Activated CD4-positive, alpha-beta T cell treated with anti-CD3 and anti-CD28 coated beads, Interleukin-2, amount 10 ng/mL, durations not matched to agents 7 days and 5 days (primary cell): Measurements from ENCODE around the gene RABL2B. TPM values are rescaled to one million over a fixed set of nuclear protein-coding genes. Genes with fewer than 3 reads are reported as not detected.
"Not testable (repeated sequence)": the region's sequence is repeated elsewhere in the genome, so short reads cannot be mapped to it uniquely, and the experiment has no call there.

Experiments
- CTCF ChIA-PET: fragments of 350-600 bp; sonication (Branson Sonifier 250); formaldehyde crosslinking; loops from one replicate; lab custom pipeline; 2021; ENCODE audit warnings: antibody characterized with exemption; lab: Charles Lee
- POLR2A ChIA-PET: fragments of 350-600 bp; sonication (Branson Sonifier 250); formaldehyde crosslinking; loops from one replicate; lab custom pipeline; 2021; ENCODE audit warnings: antibody characterized with exemption; lab: Charles Lee
- DNase-seq: peaks from one replicate; pipeline ENCODE4 v3.0.0-alpha.2; 2020
- H3K27ac Mint-ChIP-seq: one replicate; pipeline ENCODE4 v1.8.0; 2021; ENCODE audit warnings: mild to moderate bottlenecking, moderate library complexity, mixed read lengths
- H3K27me3 Mint-ChIP-seq: one replicate; pipeline ENCODE4 v1.8.0; 2021; ENCODE audit warnings: mixed read lengths
- H3K36me3 Mint-ChIP-seq: one replicate; pipeline ENCODE4 v1.8.0; 2021; ENCODE audit warnings: low read depth, mixed read lengths
- H3K4me1 Mint-ChIP-seq: one replicate; pipeline ENCODE4 v1.8.0; 2021; ENCODE audit warnings: mixed read lengths
- H3K4me3 Mint-ChIP-seq: one replicate; pipeline ENCODE4 v1.8.0; 2021; ENCODE audit warnings: mild to moderate bottlenecking, moderate library complexity, mixed read lengths
- H3K9me3 Mint-ChIP-seq: one replicate; pipeline ENCODE4 v1.8.0; 2021; ENCODE audit warnings: mixed read lengths
- total RNA-seq, 2 experiments: library from RNA; stranded (reverse); gene quantifications; one replicate each; pipeline ENCODE4 v1.2.3, GENCODE V29; 2021

RABL2B gene
- 10 to 100 TPM; 28.2 to 29.0 TPM for total RNA-seq

DNA sequence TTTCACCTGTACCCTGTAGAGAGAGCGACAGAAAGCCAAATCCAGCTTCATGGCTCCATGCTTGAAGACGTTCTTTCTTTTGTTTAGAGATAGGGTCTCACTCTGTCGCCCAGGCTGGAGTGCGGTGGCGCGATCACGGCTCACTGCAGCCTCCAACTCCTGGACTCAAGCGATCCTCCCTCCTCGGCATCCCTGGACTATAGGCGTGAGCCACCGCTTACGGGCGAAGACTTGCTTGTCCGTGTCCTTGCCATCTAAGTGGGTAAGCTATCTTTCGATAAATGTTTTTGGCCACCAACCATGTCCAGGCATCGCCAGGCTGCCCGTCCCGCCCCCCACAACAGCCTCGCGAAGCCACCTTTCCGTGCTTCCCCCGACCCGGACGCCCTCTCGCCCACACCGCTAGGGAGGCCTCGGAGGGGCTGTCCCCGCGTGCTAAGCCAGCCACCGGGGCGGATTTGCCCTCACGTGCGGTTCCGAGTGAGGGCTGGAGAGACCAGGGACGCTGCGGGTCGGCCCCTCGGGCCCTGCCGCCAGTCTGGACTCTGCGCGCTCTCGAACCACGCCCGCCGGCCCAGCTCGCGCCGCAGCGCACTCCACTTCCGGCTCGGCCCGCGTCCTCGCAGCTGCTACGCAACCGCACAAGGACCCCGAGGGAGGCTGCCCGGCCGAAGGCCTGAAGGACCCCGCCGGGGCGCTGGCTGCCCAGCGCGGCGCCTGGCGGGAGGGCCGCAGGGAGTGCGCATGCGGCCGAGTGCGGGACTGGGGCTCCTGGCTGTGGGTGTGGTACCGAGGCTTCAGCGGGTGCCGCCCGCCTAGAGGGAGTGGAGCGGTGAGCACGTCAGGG lies at the start of gene RABL2B:
Gene RABL2B (minus strand): TSS at position 604 of the 847 bp plus-strand sequence. CDS start 1,342 bp downstream, outside the sequence.
- H3K27me3 Mint-ChIP-seq, CTCF ChIA-PET, H3K9me3 Mint-ChIP-seq, H3K36me3 Mint-ChIP-seq, POLR2A ChIA-PET: not testable (repeated sequence)
- Mint-ChIP-seq H3K4me3 (peak within 1 kb of the TSS; percentile 82), H3K27ac (peak within 1 kb of the TSS; percentile 88), H3K4me1 (peaks cover 16% of the 10 kb centered on the region)
- DNase-seq: peak; percentile 88

DNA sequence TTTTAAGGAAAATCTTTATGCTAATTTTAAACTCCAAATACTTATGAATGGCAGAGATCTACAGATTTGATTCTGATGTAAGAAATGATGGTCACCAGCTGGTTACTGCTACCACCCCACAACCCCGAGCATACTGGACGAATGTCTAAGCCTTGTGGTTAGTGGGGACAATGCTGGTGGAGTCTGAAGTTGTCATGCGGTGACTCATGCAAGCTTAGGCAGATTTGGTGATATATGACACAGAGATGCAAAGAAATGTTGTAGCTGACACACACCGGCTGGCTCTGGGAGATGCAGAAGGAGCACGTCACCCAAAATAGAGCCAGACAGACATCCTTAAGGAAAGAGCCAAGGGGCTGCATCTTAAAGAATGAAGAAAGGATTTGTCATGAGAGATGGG lies 3.5 kb upstream of the RABL2B start:
- H3K4me1 Mint-ChIP-seq: peaks cover 12% of the 10 kb centered on the region
- DNase-seq, H3K4me3 Mint-ChIP-seq, CTCF ChIA-PET, H3K27me3 Mint-ChIP-seq, POLR2A ChIA-PET, H3K36me3 Mint-ChIP-seq, H3K27ac Mint-ChIP-seq, H3K9me3 Mint-ChIP-seq: not testable (repeated sequence)

DNA sequence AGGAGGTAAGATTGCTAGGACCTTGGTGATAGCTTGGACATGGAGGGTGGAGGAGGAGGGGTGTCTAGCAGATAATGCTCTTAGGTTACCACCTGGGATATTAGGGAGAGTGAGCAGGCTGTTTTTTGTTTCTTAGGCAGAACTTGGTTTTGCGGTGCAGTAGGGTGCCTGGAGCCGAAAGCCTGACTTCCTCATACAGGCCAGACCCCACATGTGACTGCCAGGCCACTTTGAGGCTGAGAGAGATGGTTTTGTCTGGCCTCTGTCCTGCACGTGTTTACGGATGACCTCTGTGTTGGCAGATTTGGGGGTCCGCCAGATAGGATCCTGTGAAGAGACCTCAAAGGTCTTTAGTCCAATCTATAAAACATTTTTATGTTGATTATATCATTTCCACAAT lies 1.9 kb upstream of the RABL2B start:
- H3K36me3 Mint-ChIP-seq, H3K9me3 Mint-ChIP-seq, CTCF ChIA-PET, DNase-seq, H3K27ac Mint-ChIP-seq, POLR2A ChIA-PET, H3K27me3 Mint-ChIP-seq, H3K4me3 Mint-ChIP-seq: not testable (repeated sequence)
- peaks cover 16% of the 10 kb centered on the region for H3K4me1 Mint-ChIP-seq

DNA sequence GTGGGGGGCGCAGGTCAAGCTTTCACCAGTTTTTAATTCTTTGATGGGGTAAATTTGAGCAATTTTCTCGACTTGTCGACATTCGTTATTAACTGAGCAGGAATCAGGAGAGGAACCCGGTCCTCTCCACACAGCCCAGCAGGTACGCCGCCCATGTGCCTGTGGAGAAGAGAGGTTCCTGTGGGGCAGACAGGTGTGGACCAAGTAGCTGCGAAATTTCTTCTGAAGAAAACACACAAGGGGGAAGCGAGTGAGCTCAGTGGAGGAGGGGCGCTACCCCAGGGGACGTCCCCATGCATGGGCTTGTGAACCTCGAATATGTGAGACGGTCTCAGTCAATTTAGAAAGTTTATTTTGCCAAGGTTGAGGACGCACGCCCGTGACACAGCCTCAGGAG lies 442 bp upstream of the RABL2B start:
- H3K9me3 Mint-ChIP-seq, H3K36me3 Mint-ChIP-seq, CTCF ChIA-PET, H3K27me3 Mint-ChIP-seq, POLR2A ChIA-PET: not testable (repeated sequence)
- Mint-ChIP-seq H3K4me3 (peak overlapping the region; percentile 82), H3K4me1 (peaks cover 16% of the 10 kb centered on the region), H3K27ac (peak overlapping the region; percentile 88)
- DNase-seq: peak; percentile 10

DNA sequence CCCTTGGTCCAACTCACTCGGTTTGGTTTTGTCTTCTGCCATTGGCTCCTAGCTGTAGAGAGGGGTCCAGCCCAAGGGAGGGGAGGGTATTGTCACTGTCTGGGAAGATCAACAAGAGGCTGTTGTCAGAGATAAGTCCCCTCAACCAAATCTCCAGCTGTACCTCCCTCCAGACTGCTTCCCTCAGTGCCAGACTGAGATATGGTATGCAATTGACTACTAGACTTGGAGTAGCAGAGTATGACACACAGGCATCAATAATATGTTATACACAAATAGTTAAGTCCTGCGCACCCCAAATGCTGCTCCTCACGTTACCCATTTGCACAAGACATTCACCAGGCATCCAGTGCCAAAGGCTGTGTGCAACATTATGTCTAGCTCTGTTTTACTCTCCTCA lies 1.2 kb downstream of the RABL2B start:
- H3K36me3 Mint-ChIP-seq: not testable (repeated sequence)

DNA sequence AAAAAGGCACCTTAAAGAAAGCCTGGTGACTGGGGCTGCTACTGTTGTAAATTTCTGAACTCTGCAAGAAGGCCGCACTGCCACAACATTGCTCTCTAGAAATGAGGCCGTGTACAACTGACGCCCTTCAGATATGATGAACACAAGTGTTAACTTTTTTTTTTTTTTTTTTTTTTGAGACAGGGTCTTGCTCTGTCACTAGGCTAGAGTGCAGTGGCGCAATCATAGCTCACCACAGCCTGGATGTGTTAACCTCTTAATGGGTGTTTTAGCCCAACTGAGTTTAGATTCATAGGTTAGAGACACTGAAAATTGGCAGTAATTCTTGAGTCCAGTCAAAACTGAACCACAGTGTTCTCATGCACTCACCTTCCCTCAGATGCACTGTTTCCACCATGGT lies 3.2 kb downstream of the RABL2B start:
- POLR2A ChIA-PET, H3K36me3 Mint-ChIP-seq, DNase-seq, H3K27me3 Mint-ChIP-seq, H3K4me3 Mint-ChIP-seq, H3K9me3 Mint-ChIP-seq, H3K27ac Mint-ChIP-seq, CTCF ChIA-PET: not testable (repeated sequence)
- peaks cover 16% of the 10 kb centered on the region for H3K4me1 Mint-ChIP-seq

More for the DNA sequence above, 1.2 kb downstream of the RABL2B start:
- H3K9me3 Mint-ChIP-seq, H3K27ac Mint-ChIP-seq, POLR2A ChIA-PET, CTCF ChIA-PET, H3K27me3 Mint-ChIP-seq, DNase-seq: not testable (repeated sequence)
- Mint-ChIP-seq H3K4me1 (peaks cover 16% of the 10 kb centered on the region), H3K4me3 (peak overlapping the region; percentile 37)

DNA sequence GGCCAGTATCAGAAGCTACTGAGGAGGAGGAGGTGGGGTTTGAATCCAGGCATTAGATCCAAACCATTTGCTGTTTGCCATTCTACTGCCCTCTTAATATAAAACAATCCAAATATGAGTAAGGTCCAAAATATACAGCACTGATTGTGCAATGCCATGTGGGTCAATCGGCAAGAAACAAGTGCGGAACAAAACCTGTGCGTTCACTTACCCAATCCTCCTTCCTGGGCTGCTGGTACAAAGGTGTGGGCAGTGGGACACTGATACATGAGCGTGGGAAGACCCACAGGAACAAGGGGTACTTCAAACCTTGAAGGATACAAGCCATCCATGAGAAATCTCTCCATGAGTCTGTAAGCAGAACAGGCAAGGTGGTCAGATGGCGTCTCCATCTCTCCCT lies 5.8 kb downstream of the RABL2B start:
- H3K4me3 Mint-ChIP-seq, H3K9me3 Mint-ChIP-seq, CTCF ChIA-PET, H3K4me1 Mint-ChIP-seq, DNase-seq, H3K27me3 Mint-ChIP-seq, H3K27ac Mint-ChIP-seq, POLR2A ChIA-PET, H3K36me3 Mint-ChIP-seq: not testable (repeated sequence)

DNA sequence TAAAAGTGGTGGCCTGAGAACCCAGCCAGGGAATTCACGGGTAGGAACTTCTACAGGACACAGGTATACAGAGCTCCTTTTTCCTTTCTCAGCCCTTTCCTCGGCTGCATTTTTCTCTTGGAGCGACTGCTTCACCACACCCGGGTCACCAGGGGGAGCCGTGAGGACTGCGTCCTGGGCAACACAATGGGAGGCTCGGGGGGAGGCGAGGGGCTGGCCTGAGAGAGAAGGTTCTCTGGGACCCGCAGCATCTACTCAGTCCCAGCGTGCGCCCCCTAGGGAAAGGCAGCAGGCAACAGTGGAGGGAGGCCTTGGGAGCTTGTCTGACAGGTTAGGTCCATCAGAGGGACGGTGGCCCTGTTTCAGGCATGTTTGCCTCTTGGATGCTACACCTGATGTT lies 8.3 kb downstream of the RABL2B start:
- H3K27me3 Mint-ChIP-seq, H3K27ac Mint-ChIP-seq, POLR2A ChIA-PET, CTCF ChIA-PET, H3K4me3 Mint-ChIP-seq, H3K9me3 Mint-ChIP-seq, H3K36me3 Mint-ChIP-seq, H3K4me1 Mint-ChIP-seq: not testable (repeated sequence)
- DNase-seq: peak; percentile 16

DNA sequence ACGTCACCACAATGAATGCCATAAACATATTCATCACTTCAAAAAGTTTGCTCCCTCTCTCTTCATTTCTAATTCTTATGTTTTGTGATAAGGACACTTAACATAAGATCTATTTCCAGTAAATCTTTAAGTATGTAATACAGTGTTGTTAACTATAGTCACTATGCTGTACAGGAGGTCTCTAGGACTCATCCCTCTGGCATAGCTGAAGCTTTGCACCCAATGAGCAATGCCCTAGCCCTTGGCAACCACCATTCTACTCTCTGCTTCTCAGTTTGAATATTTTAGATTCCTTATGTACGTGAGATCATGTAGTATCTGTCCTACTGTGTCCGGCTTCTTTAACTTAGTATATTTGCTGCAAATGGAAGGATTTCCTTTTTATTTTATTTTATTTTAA lies 19.1 kb downstream of the RABL2B start:
- POLR2A ChIA-PET, H3K36me3 Mint-ChIP-seq, CTCF ChIA-PET: not testable (repeated sequence)

DNA sequence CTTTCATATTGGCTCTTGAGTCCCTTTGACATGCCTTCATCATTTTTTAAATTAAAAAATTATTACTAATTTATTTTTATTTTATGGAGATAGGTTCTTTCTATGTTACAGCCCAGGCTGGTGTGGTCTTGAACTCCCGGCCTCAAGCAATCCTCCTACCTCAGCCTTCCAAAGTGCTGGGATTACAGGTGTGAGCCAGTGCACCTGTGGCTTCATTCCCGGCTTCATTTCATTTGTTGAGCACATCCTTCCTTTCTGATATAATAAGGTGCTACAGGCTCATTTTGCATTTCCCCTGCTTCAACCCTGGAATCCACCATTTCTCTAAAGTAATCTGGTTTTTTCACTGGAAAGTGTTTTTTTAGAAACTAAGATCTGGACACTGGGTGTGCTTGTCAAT lies 21.6 kb downstream of the RABL2B start:
- H3K36me3 Mint-ChIP-seq, DNase-seq, H3K4me3 Mint-ChIP-seq, POLR2A ChIA-PET, H3K9me3 Mint-ChIP-seq, H3K27ac Mint-ChIP-seq, H3K27me3 Mint-ChIP-seq, CTCF ChIA-PET: not testable (repeated sequence)
- H3K4me1 Mint-ChIP-seq: peaks cover 10% of the 10 kb centered on the region

More for the DNA sequence above, 19.1 kb downstream of the RABL2B start:
- not testable (repeated sequence) for H3K9me3 Mint-ChIP-seq, H3K27me3 Mint-ChIP-seq, DNase-seq, H3K4me1 Mint-ChIP-seq, H3K27ac Mint-ChIP-seq, H3K4me3 Mint-ChIP-seq

DNA sequence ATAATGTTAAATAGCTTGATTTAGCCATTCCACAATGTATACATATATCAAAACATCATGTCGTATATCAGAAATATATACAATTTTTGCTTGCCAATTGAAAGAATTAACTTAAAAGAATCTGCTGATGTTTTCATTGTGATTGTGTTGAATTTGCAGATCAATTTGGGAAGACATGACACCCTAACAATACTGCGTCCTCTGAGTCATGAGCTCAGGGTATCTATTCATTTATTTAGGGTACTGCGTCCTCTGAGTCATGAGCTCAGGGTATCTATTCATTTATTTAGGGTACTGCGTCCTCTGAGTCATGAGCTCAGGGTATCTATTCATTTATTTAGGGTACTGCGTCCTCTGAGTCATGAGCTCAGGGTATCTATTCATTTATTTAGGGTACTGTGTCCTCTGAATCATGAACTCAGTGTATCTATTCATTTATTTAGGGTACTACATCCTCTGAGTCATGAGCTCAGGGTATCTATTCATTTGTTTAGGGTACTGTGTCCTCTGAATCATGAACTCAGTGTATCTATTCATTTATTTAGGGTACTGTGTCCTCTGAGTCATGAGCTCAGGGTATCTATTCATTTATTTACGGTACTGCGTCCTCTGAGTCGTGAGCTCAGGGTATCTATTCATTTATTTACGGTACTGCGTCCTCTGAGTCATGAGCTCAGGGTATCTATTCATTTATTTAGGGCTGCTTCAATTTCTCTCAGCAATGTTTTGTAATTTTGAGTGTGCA lies 23.7 kb downstream of the RABL2B start:
- H3K27ac Mint-ChIP-seq, H3K36me3 Mint-ChIP-seq, H3K9me3 Mint-ChIP-seq, H3K4me3 Mint-ChIP-seq, CTCF ChIA-PET, POLR2A ChIA-PET, DNase-seq, H3K27me3 Mint-ChIP-seq: not testable (repeated sequence)
- H3K4me1 Mint-ChIP-seq: peaks cover 22% of the 10 kb centered on the region

DNA sequence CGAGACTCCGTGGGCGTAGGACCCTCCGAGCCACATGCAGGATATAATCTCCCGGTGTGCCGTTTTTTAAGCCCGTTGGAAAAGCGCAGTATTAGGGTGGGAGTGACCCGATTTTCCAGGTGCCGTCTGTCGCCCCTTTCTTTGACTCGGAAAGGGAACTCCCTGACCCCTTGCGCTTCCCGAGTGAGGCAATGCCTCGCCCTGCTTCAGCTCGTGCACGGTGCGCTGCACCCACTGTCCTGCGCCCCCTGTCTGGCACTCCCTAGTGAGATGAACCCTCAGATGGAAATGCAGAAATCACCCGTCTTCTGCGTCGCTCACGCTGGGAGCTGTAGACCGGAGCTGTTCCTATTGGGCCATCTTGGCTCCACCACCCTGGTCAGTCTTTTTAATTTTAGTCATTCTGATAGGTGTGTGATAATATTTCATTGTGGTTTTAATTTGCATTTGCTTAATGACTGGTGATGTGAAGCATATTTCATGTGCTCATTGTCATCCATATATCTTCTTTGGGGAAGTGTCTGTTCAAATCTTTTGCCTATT lies 26.4 kb downstream of the RABL2B start:
- CTCF ChIA-PET, H3K9me3 Mint-ChIP-seq, POLR2A ChIA-PET, H3K36me3 Mint-ChIP-seq: not testable (repeated sequence)
- H3K27me3 Mint-ChIP-seq: peaks cover 20% of the 10 kb centered on the region
- peaks cover 25% of the 10 kb centered on the region for H3K4me1 Mint-ChIP-seq
- peak; percentile 70 for DNase-seq
- H3K4me3 Mint-ChIP-seq: peak overlapping the region; percentile 83
- H3K27ac Mint-ChIP-seq: peak overlapping the region; percentile 93

DNA sequence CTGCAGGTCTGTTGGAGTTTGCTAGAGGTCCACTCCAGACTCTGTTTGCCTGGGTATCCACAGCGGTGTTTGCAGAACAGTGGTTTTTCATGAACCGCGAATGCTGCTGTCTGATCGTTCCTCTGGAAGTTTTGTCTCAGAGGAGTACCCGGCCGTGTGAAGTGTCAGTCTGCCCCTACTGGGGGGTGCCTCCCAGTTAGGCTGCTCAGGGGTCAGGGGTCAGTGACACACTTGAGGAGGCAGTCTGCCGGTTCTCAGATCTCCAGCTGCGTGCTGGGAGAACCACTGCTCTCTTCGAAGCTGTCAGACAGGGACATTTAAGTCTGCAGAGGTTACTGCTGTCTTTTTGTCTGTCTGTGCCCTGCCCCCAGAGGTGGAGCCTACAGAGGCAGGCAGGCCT lies 27.0 kb downstream of the RABL2B start:
- peak overlapping the region; percentile 93 for H3K27ac Mint-ChIP-seq

More for the DNA sequence above, 27.0 kb downstream of the RABL2B start:
- H3K4me3 Mint-ChIP-seq: peak overlapping the region; percentile 83
- POLR2A ChIA-PET, CTCF ChIA-PET, H3K36me3 Mint-ChIP-seq, H3K9me3 Mint-ChIP-seq, DNase-seq: not testable (repeated sequence)
- H3K4me1 Mint-ChIP-seq: peaks cover 25% of the 10 kb centered on the region
- H3K27me3 Mint-ChIP-seq: peaks cover 20% of the 10 kb centered on the region
